Activated T-helper 2 cell treated with anti-CD3 and anti-CD28 coated beads, Interferon-gamma antibody, Interleukin-2, Interleukin-4, amounts not matched to agents 10 μg/mL and 5 μg/mL and 100 μg/mL, durations not matched to agents 14 hours and 24 hours and 36 hours (primary cell): ENCODE results near the gene UPK3BL2. TPM values are rescaled to one million over a fixed set of nuclear protein-coding genes. Genes with fewer than 3 reads are reported as not detected.
A peak's percentile ranks its signal among the peaks of the same experiment; 100 is the strongest.
"Not testable (repeated sequence)": the region's sequence is repeated elsewhere in the genome, so short reads cannot be mapped to it uniquely, and the experiment has no call there.

Experiments
- DNase-seq: peaks from one replicate; pipeline ENCODE4 v3.0.0; 2021; ENCODE audit warnings: low spot score
- H3K27ac Mint-ChIP-seq: one replicate; pipeline ENCODE4 v1.8.0; 2021; ENCODE audit warnings: mixed read lengths
- H3K27me3 Mint-ChIP-seq: one replicate; pipeline ENCODE4 v1.8.0; 2021; ENCODE audit warnings: low read depth, mixed read lengths
- H3K36me3 Mint-ChIP-seq: one replicate; pipeline ENCODE4 v1.8.0; 2021; ENCODE audit warnings: low read depth, mixed read lengths
- H3K4me1 Mint-ChIP-seq: one replicate; pipeline ENCODE4 v1.8.0; 2021; ENCODE audit warnings: low read depth, mixed read lengths
- H3K4me3 Mint-ChIP-seq: one replicate; pipeline ENCODE4 v1.8.0; 2021; ENCODE audit warnings: low read depth, mild to moderate bottlenecking, moderate library complexity, mixed read lengths
- H3K9me3 Mint-ChIP-seq: one replicate; pipeline ENCODE4 v1.8.0; 2021; ENCODE audit warnings: mixed read lengths
- intact Hi-C: fragments of 100-400 bp; cut with micrococcal nuclease; formaldehyde crosslinking; loops from one replicate; pipeline ENCODE4 v1.15.1; 2023
- total RNA-seq: library from RNA; stranded (reverse); gene quantifications from 2 replicates; pipeline ENCODE4 v1.2.3, GENCODE V29; 2022

UPK3BL2 gene, protein sequence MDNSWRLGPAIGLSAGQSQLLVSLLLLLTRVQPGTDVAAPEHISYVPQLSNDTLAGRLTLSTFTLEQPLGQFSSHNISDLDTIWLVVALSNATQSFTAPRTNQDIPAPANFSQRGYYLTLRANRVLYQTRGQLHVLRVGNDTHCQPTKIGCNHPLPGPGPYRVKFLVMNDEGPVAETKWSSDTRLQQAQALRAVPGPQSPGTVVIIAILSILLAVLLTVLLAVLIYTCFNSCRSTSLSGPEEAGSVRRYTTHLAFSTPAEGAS
- total RNA-seq = 15.1 and 18.1 TPM in 2 replicates

DNA sequence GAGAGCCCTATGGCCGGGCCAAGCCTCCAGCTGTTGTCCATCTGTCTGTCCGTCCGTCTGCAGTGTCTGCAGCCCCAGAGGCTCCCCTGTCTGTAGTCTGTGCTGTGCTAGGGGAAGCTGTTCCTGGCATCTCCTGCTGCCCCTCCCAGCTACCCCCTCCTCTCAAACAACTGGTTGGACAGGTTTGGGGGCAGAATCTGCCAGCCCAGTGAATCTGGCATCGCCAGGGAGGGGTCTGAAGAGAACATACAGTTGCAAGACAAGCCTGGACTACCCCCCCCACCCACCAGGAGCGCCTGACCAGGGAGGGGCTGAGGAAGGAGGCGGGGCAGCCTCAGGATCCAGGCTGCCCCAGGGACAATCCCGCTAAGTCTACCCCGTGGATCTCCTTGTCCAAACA is at the start of gene UPK3BL2:
UPK3BL2 (minus strand) TSS at position 101 of the 400 bp plus-strand sequence; CDS start at position 41, 60 bp downstream.
- H3K27me3 Mint-ChIP-seq, intact Hi-C loops, H3K27ac Mint-ChIP-seq, H3K36me3 Mint-ChIP-seq, H3K9me3 Mint-ChIP-seq, H3K4me1 Mint-ChIP-seq, H3K4me3 Mint-ChIP-seq, DNase-seq: not testable (repeated sequence)

DNA sequence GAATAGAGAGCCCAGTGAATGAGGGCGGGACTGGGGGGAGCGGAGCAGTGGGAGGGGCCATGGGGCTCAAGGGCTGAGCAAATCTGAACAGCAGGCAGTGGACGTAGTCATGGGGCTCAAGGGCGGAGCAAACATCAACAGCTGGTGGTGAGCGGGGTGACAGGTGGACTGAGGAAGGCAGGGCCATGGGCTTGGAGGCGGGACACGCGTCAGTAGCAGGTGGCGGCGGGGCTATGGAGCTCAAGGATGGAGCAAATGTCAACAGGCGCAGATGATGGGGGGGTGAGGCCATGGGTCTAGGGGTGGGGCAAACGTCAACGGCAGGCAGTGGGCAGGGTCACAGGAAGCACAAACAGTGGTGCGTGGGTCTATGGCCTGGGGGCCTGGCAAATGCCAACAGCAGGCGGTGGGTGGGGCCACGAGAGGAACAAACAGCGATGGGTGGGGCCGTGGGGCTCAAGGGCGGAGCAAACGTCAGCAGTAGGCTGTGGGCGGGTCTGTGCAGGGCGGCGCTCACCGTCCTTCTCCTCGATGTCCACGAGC is 49.1 kb upstream of the UPK3BL2 start:
- H3K9me3 Mint-ChIP-seq, H3K4me1 Mint-ChIP-seq, H3K36me3 Mint-ChIP-seq, H3K27me3 Mint-ChIP-seq, H3K27ac Mint-ChIP-seq, H3K4me3 Mint-ChIP-seq, intact Hi-C loops, DNase-seq: not testable (repeated sequence)

DNA sequence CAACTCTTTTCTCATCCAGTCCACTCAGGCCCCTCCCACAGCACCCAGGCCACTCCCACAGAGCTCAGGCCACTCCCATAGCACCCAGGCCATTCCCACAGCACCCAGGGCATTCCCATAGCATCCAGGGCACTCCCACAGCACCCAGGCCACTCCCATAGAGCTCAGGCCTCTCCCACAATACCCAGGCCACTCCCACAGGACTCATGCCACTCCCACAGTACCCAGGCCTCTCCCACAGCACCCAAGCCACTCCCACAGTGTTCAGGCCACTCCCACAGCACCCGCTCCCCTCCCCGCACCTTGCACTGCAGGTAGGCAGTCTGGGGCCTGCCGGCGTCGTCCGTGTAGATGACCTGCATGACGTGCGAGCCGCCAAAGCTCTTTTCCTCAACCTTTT is 46.4 kb upstream of the UPK3BL2 start:
- not testable (repeated sequence) for H3K4me3 Mint-ChIP-seq, H3K4me1 Mint-ChIP-seq, H3K27me3 Mint-ChIP-seq

DNA sequence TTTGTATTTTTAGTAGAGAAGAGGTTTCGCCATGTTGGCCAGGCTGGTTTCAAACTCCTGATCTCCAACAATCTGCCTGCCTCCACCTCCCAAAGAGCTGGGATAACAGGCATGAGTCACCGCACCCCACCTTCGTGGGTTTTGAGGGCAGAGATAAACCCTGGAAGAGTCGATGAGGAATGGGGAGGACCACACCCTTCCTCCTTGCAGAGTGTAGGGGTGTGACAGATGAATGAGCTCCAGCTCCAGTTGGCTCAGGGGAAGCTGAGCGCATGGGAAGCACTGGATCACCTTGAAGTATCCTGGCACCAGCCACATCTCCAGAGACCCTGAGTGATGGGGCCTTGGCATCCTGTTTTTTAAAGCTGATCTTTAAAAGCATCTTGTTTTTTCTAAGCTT is 40.0 kb upstream of the UPK3BL2 start:
- H3K27me3 Mint-ChIP-seq, H3K27ac Mint-ChIP-seq, intact Hi-C loops, H3K9me3 Mint-ChIP-seq, H3K36me3 Mint-ChIP-seq, H3K4me1 Mint-ChIP-seq, H3K4me3 Mint-ChIP-seq, DNase-seq: not testable (repeated sequence)

More for the DNA sequence above, 46.4 kb upstream of the UPK3BL2 start:
- H3K9me3 Mint-ChIP-seq, intact Hi-C loops, H3K36me3 Mint-ChIP-seq, DNase-seq, H3K27ac Mint-ChIP-seq: not testable (repeated sequence)

DNA sequence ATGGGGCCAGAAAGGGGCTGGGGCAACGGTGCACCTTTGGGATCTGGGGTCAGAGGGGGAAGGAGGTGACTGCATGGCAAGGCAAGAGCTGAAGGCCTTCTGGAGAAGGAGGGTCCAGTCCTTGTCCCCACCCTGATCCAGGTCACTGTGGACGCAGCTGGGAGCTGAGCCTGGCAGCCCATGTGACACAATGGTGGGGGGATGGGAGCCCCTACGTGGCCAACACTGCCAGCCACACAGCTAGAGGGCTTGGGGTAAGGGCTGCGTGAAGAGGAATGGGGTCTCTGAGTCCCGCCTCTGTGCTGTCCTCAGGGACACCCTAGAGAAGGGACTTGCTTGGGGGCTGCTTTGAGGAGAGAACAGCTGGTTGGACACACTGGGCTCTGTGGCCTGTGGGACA is 38.2 kb upstream of the UPK3BL2 start:
- H3K27ac Mint-ChIP-seq, intact Hi-C loops, H3K4me1 Mint-ChIP-seq, H3K27me3 Mint-ChIP-seq, H3K4me3 Mint-ChIP-seq, H3K9me3 Mint-ChIP-seq, H3K36me3 Mint-ChIP-seq, DNase-seq: not testable (repeated sequence)

DNA sequence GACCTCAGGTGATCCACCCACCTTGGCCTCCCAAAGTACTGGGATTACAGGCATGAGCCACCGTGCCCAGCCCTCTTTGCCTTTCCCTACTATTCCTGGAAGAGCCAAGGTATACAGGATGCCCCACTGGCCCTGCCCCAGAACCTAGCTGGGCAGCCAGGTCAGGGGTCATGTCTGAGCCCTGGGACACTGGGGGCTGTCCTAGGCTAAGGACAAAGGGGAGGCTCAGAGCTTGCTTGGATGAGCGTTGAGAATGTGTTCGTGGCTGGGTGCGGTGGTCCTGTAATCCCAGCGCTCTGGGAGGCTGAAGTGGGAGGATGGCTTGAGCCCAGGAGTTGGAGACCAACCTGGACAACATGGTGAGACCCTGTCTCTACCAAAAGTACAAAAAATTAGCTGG is 35.0 kb upstream of the UPK3BL2 start:
- H3K27ac Mint-ChIP-seq, DNase-seq, intact Hi-C loops, H3K9me3 Mint-ChIP-seq, H3K27me3 Mint-ChIP-seq, H3K4me1 Mint-ChIP-seq, H3K4me3 Mint-ChIP-seq, H3K36me3 Mint-ChIP-seq: not testable (repeated sequence)

DNA sequence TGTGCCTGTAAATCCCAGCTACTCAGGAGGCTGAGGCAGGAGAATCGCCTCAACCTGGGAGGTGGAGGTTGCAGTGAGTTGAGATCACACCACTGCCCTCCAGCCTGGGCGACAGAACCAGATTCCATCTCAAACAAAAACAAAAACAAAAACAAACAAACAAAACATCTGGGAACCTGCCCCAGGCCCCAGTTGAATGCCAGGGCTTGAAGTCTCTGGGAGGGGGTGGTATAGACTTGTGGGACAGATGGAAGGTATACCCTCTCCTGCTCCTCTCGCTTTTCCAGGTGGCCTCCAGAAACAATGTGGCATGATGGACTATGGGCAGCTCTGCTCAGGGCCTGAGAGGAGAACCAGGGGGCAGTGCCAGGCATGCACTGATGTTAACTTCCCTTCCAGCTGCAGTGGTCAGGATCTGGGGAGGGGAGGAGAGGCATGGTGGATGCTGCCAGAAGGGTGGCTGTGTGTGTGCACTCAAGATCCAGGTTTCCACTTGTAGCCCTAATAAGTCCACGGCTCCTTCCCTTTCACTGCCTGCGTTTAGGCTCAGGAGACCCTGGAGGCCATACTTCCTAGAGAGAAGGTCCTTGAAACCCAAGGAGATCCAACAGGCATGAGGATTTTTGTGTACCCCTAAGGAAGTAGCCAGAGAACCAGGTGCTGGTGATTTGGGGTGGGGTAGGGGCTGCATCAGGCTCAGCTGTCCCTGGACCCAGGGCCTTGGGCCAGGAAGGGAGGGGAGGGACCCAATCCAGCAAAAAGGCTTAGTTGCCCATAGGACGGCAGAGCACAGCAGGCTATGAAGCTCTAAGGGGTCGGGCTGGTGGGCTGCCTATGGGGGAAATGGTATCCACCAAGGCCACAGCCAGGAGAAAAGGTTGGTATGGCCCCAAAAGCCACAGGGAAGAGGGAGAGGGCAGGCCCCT is 34.1 kb upstream of the UPK3BL2 start:
- H3K9me3 Mint-ChIP-seq, H3K4me1 Mint-ChIP-seq, intact Hi-C loops, H3K36me3 Mint-ChIP-seq, DNase-seq, H3K4me3 Mint-ChIP-seq, H3K27me3 Mint-ChIP-seq, H3K27ac Mint-ChIP-seq: not testable (repeated sequence)

DNA sequence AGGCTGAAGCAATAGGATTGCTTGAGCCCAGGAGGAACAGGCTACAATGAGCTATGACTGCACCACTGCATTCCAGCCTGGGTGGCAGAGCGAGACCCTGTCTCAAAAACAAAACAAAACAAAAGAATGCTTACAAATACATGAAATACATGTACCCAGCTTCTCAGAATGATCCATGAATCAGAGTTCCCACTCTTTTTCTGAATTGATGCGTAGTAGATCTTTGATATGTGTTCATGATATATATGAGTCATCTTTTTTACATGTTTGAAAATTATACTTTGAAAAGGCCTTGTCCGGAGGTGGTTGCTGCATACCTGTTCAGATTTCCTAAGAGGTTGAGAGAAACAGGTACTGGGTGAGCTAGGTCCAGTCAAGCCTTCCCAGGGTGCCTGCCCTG is 32.9 kb upstream of the UPK3BL2 start:
- H3K27ac Mint-ChIP-seq, H3K4me1 Mint-ChIP-seq, DNase-seq, H3K4me3 Mint-ChIP-seq, H3K9me3 Mint-ChIP-seq, intact Hi-C loops, H3K36me3 Mint-ChIP-seq, H3K27me3 Mint-ChIP-seq: not testable (repeated sequence)

DNA sequence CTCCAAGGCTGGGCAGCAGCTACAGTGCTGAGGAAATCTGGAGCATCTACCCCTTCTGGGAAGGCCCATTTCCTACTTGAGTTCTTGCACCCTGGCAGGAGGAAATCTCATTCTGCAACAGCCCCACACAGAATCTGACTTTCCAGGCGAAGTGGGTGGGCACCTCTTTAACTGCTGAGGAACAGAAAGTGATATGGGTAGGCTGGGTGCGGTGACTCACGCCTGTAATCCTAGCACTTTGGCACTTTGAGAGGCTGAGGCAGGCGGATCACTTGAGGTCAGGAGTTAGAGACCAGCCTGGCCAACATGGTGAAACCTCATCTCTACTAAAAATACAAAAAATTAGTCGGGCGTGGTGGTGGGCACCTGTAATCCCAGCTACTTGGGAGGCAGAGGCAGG is 31.1 kb upstream of the UPK3BL2 start:
- H3K27ac Mint-ChIP-seq, H3K27me3 Mint-ChIP-seq, H3K4me3 Mint-ChIP-seq, DNase-seq, intact Hi-C loops, H3K4me1 Mint-ChIP-seq, H3K9me3 Mint-ChIP-seq, H3K36me3 Mint-ChIP-seq: not testable (repeated sequence)

DNA sequence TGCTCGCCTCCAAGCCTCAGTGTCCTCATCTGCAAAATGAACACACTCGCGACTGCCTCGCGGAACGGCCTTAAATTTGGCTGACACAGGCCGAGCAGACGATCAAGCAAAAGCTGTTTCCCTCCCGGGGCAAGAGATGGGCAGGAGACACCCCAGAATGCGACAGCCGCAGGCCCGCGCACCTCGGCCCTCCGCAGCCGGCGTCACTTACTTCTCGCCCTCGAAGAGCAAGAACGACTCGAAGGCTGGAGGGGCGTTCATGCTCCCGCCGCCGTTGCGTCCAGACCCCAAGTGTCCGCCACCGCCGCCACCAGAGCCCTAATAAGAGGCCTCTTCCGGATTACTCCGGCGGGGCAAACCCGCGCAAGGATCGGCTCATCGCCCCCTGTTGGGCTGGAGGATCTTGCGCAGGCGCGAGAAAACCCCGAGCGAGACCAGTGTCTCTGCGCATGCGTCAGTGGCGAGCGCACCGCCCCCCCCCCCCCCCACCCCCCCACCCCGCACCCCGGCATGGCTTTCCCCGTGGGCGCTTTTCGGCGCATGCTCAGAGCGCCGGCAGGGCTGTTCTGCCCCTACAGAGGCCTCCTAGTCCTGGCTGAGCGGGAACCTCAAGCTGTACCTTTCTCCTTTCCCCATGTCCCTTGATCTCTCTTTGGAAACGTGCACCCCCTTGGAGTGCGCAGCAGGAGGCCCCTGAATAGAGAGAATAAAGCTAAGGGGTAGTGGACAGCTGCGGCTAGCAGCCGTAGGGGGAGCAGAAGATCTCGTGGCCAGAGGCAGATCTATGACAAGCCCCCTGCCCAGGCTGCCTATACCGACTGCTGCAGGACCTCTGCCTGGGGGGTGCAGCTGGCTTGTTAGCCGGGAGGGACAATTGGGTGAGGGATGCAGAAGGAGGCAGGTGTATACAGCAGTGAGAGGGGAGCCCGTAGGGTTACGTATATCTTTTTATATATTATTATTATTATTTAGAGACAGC is 29.1 kb upstream of the UPK3BL2 start, which contains the start of gene POLR2J3:
POLR2J3 (minus strand) TSS at position 323 of the 979 bp plus-strand sequence; CDS start at position 261, 62 bp downstream.
- H3K9me3 Mint-ChIP-seq, H3K27me3 Mint-ChIP-seq, intact Hi-C loops, H3K36me3 Mint-ChIP-seq, H3K4me1 Mint-ChIP-seq: not testable (repeated sequence)
- H3K27ac Mint-ChIP-seq = peak within 1 kb of the TSS; percentile 88
- DNase-seq = peak; percentile 100
- peak within 1 kb of the TSS; percentile 90 for H3K4me3 Mint-ChIP-seq

DNA sequence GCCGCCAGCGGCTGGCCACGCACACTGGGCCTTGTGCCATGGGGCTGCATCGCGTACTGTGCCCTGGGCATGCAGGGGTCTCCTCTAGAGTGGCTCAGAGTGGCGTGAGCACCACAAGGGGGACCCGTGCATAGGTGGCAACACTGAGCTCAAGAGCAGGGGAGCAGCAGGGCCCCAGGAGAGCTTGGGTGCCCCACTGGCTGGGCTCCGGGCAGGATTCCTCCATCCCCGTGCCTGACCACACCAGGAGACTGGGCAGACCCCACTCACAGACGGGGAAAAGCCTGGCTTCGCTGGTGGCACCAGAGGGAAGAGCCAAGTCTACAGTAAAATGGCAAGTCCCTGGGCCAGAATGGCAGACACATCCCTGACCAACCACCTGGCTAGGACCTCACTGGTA is 25.1 kb upstream of the UPK3BL2 start:
- H3K4me3 Mint-ChIP-seq, H3K36me3 Mint-ChIP-seq, intact Hi-C loops, H3K9me3 Mint-ChIP-seq, H3K27ac Mint-ChIP-seq, H3K27me3 Mint-ChIP-seq, H3K4me1 Mint-ChIP-seq, DNase-seq: not testable (repeated sequence)

DNA sequence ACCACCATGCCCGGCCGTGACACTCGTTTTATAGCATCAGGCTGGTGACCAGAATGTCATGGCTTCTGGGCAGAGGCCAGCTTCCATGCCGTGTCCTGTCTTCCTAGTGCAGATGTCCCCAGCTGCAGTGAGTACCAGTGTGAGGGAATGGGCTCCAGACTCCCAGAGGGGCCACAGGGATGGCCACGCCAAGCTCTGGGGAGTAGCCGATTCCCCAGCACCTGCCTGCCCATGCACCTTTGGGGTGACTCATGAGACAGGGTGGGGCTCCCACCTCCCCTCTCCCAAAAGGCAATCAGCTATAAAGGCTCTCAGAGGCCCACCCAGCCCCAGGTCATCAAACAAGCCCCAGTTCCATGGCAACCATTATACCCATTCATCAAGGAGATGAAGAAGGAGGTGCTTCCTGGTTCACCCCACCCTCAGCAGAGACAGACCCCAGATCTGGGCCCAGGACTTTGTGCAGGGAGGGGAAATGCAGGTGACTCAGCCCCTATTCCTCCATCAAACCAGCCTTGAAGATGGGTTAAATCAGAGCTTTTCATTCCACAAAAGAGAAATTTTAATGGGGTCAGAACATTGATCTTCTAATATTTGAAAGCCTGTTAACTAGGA is 7.4 kb upstream of the UPK3BL2 start, which contains the start of gene SPDYE2:
SPDYE2 (plus strand) TSS at position 419 of the 615 bp plus-strand sequence. CDS start 2,030 bp downstream, outside the sequence.
- H3K27me3 Mint-ChIP-seq, H3K9me3 Mint-ChIP-seq, H3K27ac Mint-ChIP-seq, H3K36me3 Mint-ChIP-seq, DNase-seq, H3K4me1 Mint-ChIP-seq, H3K4me3 Mint-ChIP-seq, intact Hi-C loops: not testable (repeated sequence)
